ENCODE results near the gene IL36A. TPM values are rescaled to one million over a fixed set of nuclear protein-coding genes. Genes with fewer than 3 reads are reported as not detected.

The IL36A gene
- polyA plus RNA-seq, 1 donor = not detected

DNA sequence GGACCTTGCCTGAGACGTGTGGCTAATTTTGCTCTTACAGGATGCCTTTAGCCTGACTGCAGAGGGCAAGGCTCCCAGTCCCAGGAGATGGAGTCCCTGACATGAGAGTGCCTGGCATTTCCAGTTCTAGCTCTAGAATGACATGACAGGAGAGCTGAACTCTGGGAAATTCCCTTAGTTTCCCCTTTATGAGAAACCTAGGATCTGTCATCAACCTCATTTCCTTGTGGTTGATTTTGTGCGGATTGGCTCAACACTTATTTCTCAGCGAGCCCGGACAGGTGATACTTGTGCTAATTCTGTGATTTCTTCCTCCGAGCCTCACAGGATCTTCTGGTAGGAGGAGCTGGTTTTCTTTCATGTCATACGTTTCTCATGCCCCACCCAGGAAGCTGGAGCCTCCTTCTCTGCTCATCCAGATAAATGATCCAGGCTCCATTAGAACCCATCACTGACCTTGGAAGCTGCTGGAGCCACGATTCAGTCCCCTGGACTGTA is 27.7 kb upstream of the IL36A start, which contains the start of gene IL36G:
Gene IL36G (plus strand): TSS at position 448 of the 498 bp plus-strand sequence. CDS start 633 bp downstream, outside the sequence.
- Histone ChIP-seq H3K9me3 (ENCODE audit: control insufficient read depth, low read depth, low read length) (no peaks in the 10 kb centered on the region), H3K4me3 (ENCODE audit: low read length) (no peak within 1 kb of the TSS), H3K27me3 (ENCODE audit: control insufficient read depth, insufficient read depth, low read length) (peaks cover 8% of the 10 kb centered on the region), H3K4me1 (ENCODE audit: control insufficient read depth, insufficient read depth, low read length) (no peaks in the 10 kb centered on the region), H3K27ac (ENCODE audit: low read length) (no peak within 1 kb of the TSS), H3K36me3 (ENCODE audit: control insufficient read depth, insufficient read depth, low read length) (no peaks in the 10 kb centered on the region)
- DNase-seq = no peak
- WGBS (ENCODE audit: insufficient coverage, low lambda C conversion rate) = no CpG with 5 or more reads among the region's 7 CpGs

DNA sequence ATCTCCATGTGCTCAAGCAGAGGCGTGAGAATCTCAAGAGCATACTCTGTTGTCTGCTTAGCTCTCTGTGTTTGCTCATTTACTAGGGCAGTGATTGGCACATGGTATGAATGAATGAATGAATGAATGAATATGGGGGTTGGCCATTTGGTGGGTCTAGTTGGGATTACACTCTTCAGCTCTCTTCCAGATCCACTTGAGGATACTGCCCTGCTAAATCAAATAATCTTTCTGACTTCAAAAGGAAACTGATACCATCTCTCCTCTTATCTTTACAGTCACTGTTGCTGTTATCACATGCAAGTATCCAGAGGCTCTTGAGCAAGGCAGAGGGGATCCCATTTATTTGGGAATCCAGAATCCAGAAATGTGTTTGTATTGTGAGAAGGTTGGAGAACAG is 25.5 kb upstream of the IL36A start:
- H3K36me3 ChIP-seq (ENCODE audit: control insufficient read depth, insufficient read depth, low read length) = no peaks in the 10 kb centered on the region
- H3K4me1 ChIP-seq (ENCODE audit: control insufficient read depth, insufficient read depth, low read length) = no peaks in the 10 kb centered on the region
- no peaks in the 10 kb centered on the region for H3K9me3 ChIP-seq (ENCODE audit: control insufficient read depth, low read depth, low read length)
- no peak overlapping the region for H3K27ac ChIP-seq (ENCODE audit: low read length)
- H3K4me3 ChIP-seq (ENCODE audit: low read length) = no peak overlapping the region
- WGBS (ENCODE audit: insufficient coverage, low lambda C conversion rate) = no CpG with 5 or more reads among the region's 1 CpG
- no peak for DNase-seq
- peaks cover 12% of the 10 kb centered on the region for H3K27me3 ChIP-seq (ENCODE audit: control insufficient read depth, insufficient read depth, low read length)

DNA sequence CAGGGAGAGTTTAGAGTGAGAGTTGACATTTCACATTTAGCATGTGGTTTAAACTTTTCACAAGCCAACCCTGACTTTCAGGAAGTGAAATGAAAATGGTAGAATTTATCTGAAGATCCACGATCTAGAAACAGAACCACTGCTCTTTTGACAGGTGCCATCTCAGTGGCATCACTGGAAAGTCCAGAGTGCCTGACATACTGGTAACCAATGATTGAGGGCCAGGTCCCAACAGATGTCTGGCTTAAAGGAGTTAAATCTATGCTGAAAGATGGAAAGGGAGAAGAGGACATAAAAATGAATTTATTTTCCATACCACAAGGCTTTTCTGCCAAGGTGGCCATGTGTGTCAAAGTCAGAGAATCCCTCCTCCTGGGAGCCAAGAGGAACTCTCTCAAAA is 24.7 kb upstream of the IL36A start:
- no CpG with 5 or more reads among the region's 1 CpG for WGBS (ENCODE audit: insufficient coverage, low lambda C conversion rate)
- H3K4me1 ChIP-seq (ENCODE audit: control insufficient read depth, insufficient read depth, low read length) = no peaks in the 10 kb centered on the region
- H3K36me3 ChIP-seq (ENCODE audit: control insufficient read depth, insufficient read depth, low read length) = no peaks in the 10 kb centered on the region
- no peak overlapping the region for H3K4me3 ChIP-seq (ENCODE audit: low read length)
- no peaks in the 10 kb centered on the region for H3K9me3 ChIP-seq (ENCODE audit: control insufficient read depth, low read depth, low read length)
- peaks cover 12% of the 10 kb centered on the region for H3K27me3 ChIP-seq (ENCODE audit: control insufficient read depth, insufficient read depth, low read length)
- no peak overlapping the region for H3K27ac ChIP-seq (ENCODE audit: low read length)
- no peak for DNase-seq

DNA sequence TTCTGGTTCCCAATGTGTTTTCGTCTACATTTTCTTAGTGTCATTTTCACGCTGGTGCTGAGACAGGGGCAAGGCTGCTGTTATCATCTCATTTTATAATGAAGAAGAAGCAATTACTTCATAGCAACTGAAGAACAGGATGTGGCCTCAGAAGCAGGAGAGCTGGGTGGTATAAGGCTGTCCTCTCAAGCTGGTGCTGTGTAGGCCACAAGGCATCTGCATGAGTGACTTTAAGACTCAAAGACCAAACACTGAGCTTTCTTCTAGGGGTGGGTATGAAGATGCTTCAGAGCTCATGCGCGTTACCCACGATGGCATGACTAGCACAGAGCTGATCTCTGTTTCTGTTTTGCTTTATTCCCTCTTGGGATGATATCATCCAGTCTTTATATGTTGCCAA is 20.2 kb upstream of the IL36A start:
- Histone ChIP-seq H3K27ac (ENCODE audit: low read length) (no peak overlapping the region), H3K4me1 (ENCODE audit: control insufficient read depth, insufficient read depth, low read length) (no peaks in the 10 kb centered on the region), H3K9me3 (ENCODE audit: control insufficient read depth, low read depth, low read length) (no peaks in the 10 kb centered on the region), H3K36me3 (ENCODE audit: control insufficient read depth, insufficient read depth, low read length) (no peaks in the 10 kb centered on the region), H3K4me3 (ENCODE audit: low read length) (no peak overlapping the region), H3K27me3 (ENCODE audit: control insufficient read depth, insufficient read depth, low read length) (peaks cover 4% of the 10 kb centered on the region)
- WGBS (ENCODE audit: insufficient coverage, low lambda C conversion rate) = no CpG with 5 or more reads among the region's 5 CpGs
- DNase-seq = no peak

GRCh38 chr2:112989611-112990010 is 15.6 kb upstream of the IL36A start:
- peaks cover 6% of the 10 kb centered on the region for H3K9me3 ChIP-seq (ENCODE audit: control insufficient read depth, low read depth, low read length)
- no peak overlapping the region for H3K27ac ChIP-seq (ENCODE audit: low read length)
- H3K27me3 ChIP-seq (ENCODE audit: control insufficient read depth, insufficient read depth, low read length) = peaks cover 3% of the 10 kb centered on the region
- no peak for DNase-seq
- 73% methylated on average over 3 of the region's 3 CpGs for WGBS (ENCODE audit: insufficient coverage, low lambda C conversion rate)
- H3K4me3 ChIP-seq (ENCODE audit: low read length) = no peak overlapping the region
- no peaks in the 10 kb centered on the region for H3K4me1 ChIP-seq (ENCODE audit: control insufficient read depth, insufficient read depth, low read length)
- H3K36me3 ChIP-seq (ENCODE audit: control insufficient read depth, insufficient read depth, low read length) = no peaks in the 10 kb centered on the region

- H3K4me3 ChIP-seq (ENCODE audit: low read length) = no peak overlapping the region
- H3K4me1 ChIP-seq (ENCODE audit: control insufficient read depth, insufficient read depth, low read length) = no peaks in the 10 kb centered on the region
- peaks cover 3% of the 10 kb centered on the region for H3K27me3 ChIP-seq (ENCODE audit: control insufficient read depth, insufficient read depth, low read length)
- no peaks in the 10 kb centered on the region for H3K36me3 ChIP-seq (ENCODE audit: control insufficient read depth, insufficient read depth, low read length)
- no peak for DNase-seq
- peaks cover 6% of the 10 kb centered on the region for H3K9me3 ChIP-seq (ENCODE audit: control insufficient read depth, low read depth, low read length)
- no peak overlapping the region for H3K27ac ChIP-seq (ENCODE audit: low read length)
Measured at GRCh38 chr2:112993831-112994230, 11.4 kb upstream of the IL36A start.

DNA sequence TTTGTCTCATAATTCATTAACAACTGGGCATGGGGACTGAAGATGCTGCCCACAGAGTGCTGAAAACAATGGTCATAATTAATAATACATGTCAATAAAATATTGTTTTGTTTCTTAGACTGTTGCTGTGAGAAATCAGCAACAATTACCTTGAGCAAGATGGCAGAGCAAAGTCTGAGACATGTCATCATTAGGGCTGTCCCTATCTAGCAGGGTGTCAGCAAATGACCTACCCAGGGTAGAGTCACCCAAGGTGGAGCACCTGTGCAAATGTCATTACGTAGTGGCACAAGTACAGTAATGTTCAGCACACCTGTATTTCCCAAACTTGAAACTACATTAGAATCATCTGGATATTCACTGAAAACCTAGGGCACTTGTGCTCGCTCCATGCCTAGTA is 10.6 kb upstream of the IL36A start:
- Histone ChIP-seq H3K4me3 (ENCODE audit: low read length) (no peak overlapping the region), H3K9me3 (ENCODE audit: control insufficient read depth, low read depth, low read length) (peaks cover 6% of the 10 kb centered on the region), H3K27me3 (ENCODE audit: control insufficient read depth, insufficient read depth, low read length) (peaks cover 3% of the 10 kb centered on the region), H3K36me3 (ENCODE audit: control insufficient read depth, insufficient read depth, low read length) (no peaks in the 10 kb centered on the region), H3K27ac (ENCODE audit: low read length) (no peak overlapping the region), H3K4me1 (ENCODE audit: control insufficient read depth, insufficient read depth, low read length) (no peaks in the 10 kb centered on the region)
- no peak for DNase-seq
- WGBS (ENCODE audit: insufficient coverage, low lambda C conversion rate) = no CpG with 5 or more reads among the region's 2 CpGs

- 92% methylated on average over 5 of the region's 14 CpGs for WGBS (ENCODE audit: insufficient coverage, low lambda C conversion rate)
- no peak overlapping the region for H3K4me3 ChIP-seq (ENCODE audit: low read length)
- H3K27ac ChIP-seq (ENCODE audit: low read length) = no peak overlapping the region
- peaks cover 3% of the 10 kb centered on the region for H3K27me3 ChIP-seq (ENCODE audit: control insufficient read depth, insufficient read depth, low read length)
- H3K36me3 ChIP-seq (ENCODE audit: control insufficient read depth, insufficient read depth, low read length) = no peaks in the 10 kb centered on the region
- DNase-seq = no peak
- H3K4me1 ChIP-seq (ENCODE audit: control insufficient read depth, insufficient read depth, low read length) = no peaks in the 10 kb centered on the region
- H3K9me3 ChIP-seq (ENCODE audit: control insufficient read depth, low read depth, low read length) = peaks cover 6% of the 10 kb centered on the region
Measured at GRCh38 chr2:112995346-112995920, 9.8 kb upstream of the IL36A start.

GRCh38 chr2:112996635-112997034 is 8.6 kb upstream of the IL36A start:
- DNase-seq = no peak
- Histone ChIP-seq H3K27me3 (ENCODE audit: control insufficient read depth, insufficient read depth, low read length) (peaks cover 3% of the 10 kb centered on the region), H3K36me3 (ENCODE audit: control insufficient read depth, insufficient read depth, low read length) (no peaks in the 10 kb centered on the region), H3K9me3 (ENCODE audit: control insufficient read depth, low read depth, low read length) (peaks cover 11% of the 10 kb centered on the region), H3K4me1 (ENCODE audit: control insufficient read depth, insufficient read depth, low read length) (no peaks in the 10 kb centered on the region), H3K27ac (ENCODE audit: low read length) (no peak overlapping the region), H3K4me3 (ENCODE audit: low read length) (no peak overlapping the region)
- WGBS (ENCODE audit: insufficient coverage, low lambda C conversion rate) = no CpG with 5 or more reads among the region's 6 CpGs

GRCh38 chr2:112997151-112997550 is 8.1 kb upstream of the IL36A start:
- no peak for DNase-seq
- H3K4me1 ChIP-seq (ENCODE audit: control insufficient read depth, insufficient read depth, low read length) = no peaks in the 10 kb centered on the region
- H3K9me3 ChIP-seq (ENCODE audit: control insufficient read depth, low read depth, low read length) = peaks cover 8% of the 10 kb centered on the region
- WGBS (ENCODE audit: insufficient coverage, low lambda C conversion rate) = 89% methylated on average over 1 of the region's 1 CpG
- peaks cover 3% of the 10 kb centered on the region for H3K27me3 ChIP-seq (ENCODE audit: control insufficient read depth, insufficient read depth, low read length)
- no peak overlapping the region for H3K4me3 ChIP-seq (ENCODE audit: low read length)
- no peak overlapping the region for H3K27ac ChIP-seq (ENCODE audit: low read length)
- no peaks in the 10 kb centered on the region for H3K36me3 ChIP-seq (ENCODE audit: control insufficient read depth, insufficient read depth, low read length)

- no CpG with 5 or more reads among the region's 1 CpG for WGBS (ENCODE audit: insufficient coverage, low lambda C conversion rate)
- Histone ChIP-seq H3K4me3 (ENCODE audit: low read length) (no peak overlapping the region), H3K27me3 (ENCODE audit: control insufficient read depth, insufficient read depth, low read length) (peaks cover 6% of the 10 kb centered on the region), H3K9me3 (ENCODE audit: control insufficient read depth, low read depth, low read length) (peaks cover 5% of the 10 kb centered on the region), H3K4me1 (ENCODE audit: control insufficient read depth, insufficient read depth, low read length) (no peaks in the 10 kb centered on the region), H3K27ac (ENCODE audit: low read length) (no peak overlapping the region), H3K36me3 (ENCODE audit: control insufficient read depth, insufficient read depth, low read length) (no peaks in the 10 kb centered on the region)
- no peak for DNase-seq
Measured at GRCh38 chr2:113000436-113000835, 4.8 kb upstream of the IL36A start.
